Tongue (tissue), 2 donors: ENCODE results near the gene E2F6. TPM values are rescaled to one million over a fixed set of nuclear protein-coding genes. Genes with fewer than 3 reads are reported as not detected.

Source experiments
- DNase-seq: peaks from one replicate; pipeline ENCODE4 v3.0.0-alpha.2; 2015
- total RNA-seq: library from RNA; depleted of rRNA; stranded (reverse); fragments of >200 nt; gene quantifications from one replicate; pipeline ENCODE4 v1.2.3, GENCODE V29; 2014

Gene E2F6
- total RNA-seq, 1 donor from 2014 or later, result 25.8 TPM

DNA sequence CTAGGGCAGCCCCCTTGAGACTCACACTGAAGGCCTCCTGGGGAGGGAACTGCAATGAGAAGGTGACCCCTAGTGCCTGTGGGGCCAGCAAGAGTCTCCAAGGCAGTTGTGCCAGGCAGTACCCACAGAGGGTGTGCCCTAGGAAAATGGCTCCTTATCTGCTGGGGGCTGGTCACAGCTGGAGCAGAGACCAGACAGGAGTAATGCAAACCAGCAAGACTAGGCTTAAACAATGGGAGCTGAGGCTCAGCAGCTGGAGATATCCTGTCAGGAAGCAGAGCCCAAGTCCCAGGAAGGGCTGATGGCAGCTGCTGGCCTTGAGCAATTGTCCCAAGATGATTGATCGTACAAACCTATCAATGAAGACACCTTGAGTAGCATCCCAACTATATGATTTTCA lies 26.8 kb upstream of the E2F6 start:
- no peak for DNase-seq

DNA sequence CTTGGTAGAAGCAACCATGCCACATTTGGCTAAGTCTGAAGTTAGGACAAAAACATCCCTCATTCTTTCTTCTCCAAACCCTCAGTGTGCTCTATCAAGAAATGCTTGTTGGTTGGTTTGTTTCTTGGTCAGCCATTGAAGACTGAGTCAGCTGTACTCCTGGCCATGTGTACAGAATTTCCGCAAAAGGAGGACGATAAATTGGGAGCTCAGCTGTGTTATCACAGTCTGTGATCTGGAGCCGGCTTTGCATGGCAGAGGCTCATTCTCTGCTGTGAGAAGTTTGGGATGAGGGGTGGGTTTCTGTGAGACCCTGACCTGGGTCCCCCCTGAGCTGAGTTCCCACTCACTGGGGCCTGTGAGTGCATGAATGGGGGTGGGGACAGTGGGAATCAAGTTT lies 26.3 kb upstream of the E2F6 start:
- no peak for DNase-seq

DNA sequence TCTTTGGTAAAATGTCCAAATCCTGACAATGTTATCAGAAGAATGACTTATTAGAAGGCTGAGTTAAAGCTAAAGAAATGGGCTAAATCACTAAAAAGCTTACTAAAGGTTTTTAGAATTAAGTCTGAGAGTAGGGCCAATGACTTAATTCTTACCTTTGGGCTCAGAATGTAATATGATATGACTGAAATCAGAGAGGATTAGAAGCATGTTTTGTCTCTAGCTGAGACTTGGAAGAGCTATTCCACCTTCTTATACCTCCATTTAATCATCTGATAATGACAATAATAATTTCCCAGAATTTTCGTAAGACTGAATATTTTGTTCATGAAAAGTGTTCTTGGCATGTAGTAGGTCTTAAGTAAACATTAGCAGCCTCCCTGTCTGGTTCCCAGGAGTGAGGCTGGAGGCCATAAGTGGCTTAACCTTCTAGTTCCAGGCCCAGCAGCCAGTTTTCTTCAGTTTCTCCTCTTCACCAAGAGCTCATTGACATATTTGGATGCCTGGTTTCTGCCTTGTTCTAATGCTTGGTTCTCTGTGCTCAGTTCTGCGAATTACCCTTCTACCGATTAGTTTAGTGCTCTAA lies 25.5 kb upstream of the E2F6 start:
- no peak for DNase-seq

DNA sequence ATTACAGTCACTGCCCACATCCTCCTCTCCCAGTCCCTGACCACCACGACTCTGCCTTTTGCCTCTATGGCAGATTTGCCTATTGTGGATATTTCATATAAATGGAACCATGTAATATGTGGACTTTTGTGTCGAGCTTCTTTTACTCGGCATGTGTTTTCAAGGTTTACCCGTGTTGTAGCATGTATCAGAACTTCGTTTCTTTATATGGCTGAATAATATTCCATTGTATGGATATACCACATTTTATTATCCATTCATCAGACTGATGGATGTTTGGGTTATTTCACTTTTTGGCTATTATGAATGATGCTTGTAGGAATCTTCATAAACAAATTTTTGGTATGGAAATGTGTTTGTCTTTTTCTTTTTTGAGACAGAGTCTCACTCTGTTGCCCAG lies 24.2 kb upstream of the E2F6 start:
- DNase-seq, result no peak

DNA sequence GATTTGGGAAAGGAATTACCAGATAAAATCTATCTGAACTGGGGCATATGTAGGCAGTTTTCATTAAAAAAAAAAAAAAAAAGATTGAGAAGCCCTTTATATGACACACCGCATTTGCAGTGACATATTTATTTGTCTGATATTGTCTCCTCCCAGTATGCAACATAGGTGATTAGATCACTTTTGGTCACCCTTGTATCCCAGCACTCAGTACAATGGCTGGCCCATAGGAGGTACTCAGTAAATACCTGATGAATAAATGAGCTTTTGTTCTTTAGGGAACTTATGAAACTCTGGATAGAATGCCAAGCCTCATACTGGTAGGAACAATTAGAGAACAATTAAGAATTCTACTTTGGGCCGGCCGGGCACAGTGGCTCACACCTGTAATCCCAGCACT lies 22.8 kb upstream of the E2F6 start:
- DNase-seq, result no peak

DNA sequence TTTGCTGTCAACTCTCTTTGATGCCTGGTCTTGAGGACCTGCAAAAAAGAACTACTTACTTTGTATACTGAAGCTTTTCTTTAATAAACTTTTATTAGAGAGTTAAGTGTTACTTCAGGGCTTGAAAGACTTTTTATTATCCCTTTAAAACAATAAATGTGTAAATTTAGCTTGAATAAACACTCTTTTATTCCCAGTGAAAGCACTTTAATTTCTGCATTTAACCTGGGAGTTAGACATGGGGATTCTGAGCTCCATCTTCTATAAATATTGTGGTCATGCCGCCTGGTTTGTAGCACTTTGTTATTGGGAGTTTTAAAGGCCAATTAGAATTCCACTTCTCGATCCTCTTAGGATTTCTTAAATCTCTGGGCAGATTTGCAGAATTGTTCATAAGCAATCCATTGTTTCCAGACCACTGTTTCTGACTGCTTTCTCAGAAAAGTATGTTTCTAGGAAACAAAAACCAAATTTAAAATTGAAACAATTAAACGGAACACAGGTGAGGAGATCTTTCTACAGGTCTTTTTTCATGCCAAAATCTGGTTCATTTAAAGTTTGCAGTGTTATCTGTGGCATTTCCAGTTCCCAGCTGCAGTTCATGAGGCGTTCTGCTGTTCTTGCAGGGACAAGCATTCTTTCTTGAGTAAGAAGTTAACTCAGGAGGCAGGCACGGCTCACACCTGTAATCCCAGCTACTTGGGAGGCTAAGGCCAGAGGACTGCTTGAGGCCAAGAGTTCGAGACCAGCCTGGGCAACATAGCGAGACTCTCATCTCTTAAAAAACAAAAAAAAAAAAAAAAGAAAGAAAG lies 18.1 kb upstream of the E2F6 start:
- no peak for DNase-seq

DNA sequence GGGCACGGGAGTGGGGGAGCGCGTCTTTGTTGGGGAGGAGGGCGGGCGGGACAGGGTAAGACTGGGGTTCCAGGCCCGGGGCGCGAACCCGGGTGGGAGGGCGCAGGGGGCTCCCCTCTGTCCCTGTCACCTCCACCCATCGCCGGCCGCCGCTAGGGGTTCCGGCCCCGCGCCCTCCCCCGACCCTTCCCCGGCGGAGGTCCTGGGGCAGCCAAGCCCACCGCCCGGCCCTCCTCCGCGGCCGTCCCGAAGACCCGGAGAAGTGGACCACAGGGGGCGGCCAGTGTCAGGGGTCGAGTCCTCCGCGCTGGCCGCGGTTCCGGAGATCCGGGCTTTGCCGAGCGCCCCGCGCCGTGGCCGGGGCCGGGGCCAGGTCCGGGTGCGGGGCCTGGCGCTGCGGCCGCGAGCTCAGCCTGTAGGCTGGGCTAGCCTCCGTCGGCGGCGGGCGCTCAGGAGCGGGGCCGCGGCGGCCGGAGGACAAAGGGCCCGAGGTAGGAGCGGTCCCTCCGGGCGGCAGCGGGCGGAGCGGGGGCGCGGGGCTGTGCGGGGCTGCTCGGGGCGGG lies 16.6 kb upstream of the E2F6 start:
- peak; percentile 79 for DNase-seq

DNA sequence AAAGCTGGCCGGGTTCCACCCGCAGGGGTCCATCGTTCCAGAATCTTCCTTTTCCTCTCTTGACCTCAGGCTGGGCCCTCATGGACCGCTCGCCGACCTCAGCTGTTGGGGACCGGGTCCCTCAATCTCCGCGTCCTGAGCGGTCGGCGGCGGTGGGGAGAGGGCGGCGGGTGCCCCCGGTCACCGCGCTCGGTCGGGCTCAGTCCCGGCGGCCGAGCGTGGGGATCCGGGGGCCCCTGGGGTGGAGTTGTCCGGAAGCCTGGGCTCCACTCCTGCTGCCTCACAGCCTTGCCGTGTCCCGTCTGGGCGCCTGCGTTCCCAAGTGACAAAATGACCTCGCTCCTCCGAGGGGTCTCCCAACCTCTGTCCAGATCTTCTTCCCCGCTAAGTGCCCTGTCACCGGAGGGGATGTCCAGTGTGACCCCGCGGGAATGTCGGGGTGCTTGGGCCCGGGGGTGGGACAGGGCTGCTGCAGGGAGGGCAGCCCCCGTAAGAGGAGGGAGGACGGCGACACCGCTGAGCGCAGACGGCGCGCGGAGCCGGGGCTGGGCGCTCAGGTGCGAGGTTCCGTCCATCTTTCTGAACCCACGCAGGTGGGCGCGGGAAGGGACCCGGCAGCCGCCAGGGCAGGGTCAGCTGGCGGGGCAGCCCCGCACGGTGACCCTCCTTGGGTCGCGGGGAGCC lies 16.0 kb upstream of the E2F6 start:
- DNase-seq, result no peak

DNA sequence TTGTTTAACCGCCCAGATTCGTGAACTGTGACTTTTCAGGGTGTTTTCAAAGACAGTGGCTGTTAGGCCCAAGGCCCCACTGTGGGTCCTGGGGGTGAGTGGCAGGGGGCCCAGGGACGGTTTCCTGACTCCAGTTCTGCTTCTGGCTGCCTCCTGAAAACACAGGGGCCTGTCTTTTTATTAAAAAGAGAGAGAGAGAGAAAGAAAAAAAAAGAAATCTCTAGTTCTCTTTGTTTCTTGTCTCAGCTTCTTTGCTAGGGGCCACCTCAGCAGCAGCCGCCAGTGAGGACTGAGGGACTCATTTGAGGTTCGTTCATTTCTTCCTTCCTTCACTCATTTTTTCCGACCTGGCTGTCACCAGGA lies 15.4 kb upstream of the E2F6 start:
- DNase-seq, result no peak

DNA sequence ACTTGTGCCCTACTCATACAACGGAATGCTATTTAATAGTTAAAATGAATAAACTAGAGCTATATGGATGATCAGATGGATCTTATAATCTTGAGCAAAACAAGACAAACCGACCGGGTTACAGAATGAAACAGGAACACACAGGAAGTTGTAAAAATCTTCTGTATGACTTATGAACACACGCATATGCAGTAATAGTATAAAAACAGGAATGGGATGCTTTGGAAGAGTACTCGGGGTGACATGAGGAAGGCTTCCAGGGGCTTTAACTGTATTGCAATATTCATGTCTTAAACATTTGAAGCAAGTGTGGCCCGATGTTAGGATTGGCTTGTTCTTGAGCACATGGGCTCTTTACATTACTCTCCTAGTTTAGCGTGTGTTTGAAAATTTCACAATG lies 14.9 kb upstream of the E2F6 start:
- no peak for DNase-seq

DNA sequence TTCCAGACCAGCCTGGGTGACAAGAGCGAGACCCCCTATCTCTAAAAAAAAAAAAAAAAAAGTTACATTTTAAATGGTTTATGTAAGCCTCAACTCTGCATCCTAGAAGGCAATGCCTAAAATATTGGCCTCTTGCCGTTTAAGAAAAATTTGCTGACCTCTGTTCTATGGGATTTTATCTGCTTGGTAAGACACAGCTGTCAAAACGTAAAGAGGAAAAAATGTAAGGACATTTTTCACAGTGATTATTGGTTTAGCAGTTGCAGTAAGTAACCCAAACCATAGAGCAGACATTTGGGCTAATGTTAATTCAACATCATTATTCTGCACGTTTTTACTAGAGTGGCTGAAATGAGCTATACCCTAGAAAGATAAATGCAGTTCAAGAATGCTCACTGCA lies 14.4 kb upstream of the E2F6 start:
- DNase-seq, result peak; percentile 46

DNA sequence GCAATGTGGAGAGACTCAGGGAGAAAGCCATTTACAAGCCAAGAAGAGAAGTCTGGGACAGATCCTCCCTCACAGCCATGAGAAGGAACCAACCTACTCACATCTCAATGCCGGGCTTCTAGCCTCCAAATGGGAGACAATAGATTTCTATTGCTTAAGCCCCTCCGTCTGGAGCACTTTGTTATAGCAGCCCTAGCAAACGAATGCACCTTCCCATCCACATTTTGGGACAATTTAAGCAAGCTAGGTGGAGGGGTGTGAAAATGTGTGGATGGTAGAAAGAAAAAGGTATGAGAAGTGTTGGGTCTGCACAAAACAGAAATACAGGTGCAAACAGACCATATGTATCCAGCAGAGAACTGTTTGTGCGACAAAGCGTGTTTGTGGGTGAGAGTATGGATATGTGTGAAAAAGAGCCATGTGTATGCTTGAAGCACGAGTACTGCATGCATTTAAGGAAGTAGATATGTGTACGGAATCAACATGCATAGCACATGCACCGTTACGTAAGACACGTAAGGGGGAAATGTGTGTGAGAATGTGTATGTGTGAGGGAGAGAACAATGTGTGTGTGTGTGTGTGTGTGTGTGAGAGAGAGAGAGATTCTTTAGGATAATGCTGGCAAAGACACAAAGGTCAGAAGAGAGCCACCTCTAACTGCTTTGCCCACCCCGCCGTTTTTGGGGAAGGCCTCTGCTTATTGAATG lies 13.1 kb upstream of the E2F6 start:
- DNase-seq, result no peak

DNA sequence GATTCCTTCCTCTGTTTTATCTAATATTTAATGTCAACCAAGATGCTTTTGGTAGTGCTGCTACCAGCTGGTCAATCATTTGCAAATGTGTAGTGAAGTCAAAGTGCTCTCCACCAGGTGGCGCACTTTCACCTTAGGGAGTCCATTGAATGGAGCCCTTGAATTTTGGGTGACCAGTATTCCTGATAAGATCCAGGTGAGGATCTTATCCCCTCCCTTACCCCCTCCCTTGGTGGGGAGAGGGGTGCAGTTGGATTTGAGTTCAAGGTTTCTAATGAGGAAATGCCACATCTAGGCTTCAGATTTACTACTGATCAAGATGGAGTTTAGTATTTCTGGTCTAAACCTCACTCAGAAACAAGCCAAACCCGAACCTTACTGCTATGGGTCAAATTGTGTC lies 12.0 kb upstream of the E2F6 start:
- peak; percentile 96 for DNase-seq

DNA sequence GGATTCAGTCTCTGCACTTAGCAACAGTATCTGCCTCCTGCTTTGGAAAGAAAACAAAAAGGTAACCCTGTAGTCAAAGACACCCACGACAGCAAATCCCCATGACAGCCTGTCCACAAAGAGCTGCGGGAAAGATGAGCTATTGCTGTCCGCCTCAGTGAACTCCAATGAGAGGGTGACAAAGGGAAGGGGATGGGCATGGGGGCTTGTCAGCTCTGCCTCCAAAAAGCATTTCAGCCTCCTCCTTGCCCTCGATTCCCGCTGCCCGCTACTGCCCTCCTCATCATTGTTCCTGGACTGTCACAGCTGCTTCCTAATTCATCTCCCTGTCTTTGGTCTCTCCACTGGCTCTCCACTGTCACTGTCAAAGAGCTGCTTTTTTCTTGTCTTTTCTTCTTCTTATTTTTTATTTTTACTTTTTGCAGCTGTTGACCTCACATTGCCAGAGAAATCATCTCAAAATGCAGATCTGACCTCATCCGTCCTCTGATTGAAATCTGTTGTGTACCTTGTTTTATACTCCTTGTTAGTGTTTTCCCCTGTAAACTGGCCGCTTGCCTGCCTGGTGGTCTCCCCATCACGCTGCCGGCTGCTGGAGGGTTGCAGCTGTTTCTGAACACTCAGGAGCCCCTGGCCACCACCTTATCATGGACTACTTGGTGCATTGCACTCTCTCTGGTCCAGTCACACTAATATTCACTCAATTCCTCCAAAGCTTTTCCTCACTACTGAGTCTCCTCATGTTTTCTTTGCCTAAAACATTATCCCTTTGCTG lies 7.9 kb upstream of the E2F6 start:
- no peak for DNase-seq

DNA sequence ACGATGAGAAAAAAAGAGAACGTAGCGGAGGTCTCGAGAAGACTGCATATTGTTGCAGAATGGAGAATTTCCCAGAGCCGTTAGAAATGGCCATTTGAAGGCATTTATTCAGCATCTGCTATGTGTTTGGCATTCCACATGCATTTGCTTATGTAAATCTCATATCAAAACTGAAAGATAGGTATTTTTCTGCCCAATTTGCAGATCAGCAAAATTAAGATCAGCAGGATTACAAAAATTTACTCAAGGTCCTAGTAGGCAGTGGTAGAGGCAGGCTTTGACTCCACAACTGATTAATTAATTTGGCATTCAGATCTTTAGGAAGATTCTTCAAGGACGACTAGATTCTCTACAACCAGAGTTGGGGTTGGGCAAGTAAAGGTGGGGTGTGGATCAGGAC lies 1.8 kb upstream of the E2F6 start:
- no peak for DNase-seq

DNA sequence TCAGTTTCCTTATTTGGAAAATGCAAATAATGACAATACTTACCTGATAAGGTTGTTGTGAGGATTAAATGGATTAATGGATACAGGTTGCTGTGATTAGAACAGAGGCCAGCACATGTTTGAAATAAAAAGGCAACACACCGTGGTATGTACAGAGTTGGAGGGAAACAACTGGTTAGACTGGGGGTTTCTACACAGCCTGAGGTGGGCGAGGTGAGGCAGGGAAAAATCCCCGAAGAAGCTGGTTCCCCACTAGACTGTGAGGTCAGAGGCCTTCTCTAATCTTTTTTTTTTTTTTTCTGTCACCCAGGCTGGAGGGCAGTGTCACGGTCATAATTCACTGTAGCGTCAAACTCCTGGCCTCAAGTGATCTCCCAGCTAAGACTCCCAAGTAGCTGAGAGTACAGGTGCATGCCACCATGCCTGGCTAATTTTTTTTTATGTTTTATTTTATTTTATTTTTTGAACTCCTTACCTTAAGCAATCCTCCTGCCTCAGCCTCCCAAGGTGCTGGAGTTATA lies 1.2 kb upstream of the E2F6 start:
- no peak for DNase-seq

DNA sequence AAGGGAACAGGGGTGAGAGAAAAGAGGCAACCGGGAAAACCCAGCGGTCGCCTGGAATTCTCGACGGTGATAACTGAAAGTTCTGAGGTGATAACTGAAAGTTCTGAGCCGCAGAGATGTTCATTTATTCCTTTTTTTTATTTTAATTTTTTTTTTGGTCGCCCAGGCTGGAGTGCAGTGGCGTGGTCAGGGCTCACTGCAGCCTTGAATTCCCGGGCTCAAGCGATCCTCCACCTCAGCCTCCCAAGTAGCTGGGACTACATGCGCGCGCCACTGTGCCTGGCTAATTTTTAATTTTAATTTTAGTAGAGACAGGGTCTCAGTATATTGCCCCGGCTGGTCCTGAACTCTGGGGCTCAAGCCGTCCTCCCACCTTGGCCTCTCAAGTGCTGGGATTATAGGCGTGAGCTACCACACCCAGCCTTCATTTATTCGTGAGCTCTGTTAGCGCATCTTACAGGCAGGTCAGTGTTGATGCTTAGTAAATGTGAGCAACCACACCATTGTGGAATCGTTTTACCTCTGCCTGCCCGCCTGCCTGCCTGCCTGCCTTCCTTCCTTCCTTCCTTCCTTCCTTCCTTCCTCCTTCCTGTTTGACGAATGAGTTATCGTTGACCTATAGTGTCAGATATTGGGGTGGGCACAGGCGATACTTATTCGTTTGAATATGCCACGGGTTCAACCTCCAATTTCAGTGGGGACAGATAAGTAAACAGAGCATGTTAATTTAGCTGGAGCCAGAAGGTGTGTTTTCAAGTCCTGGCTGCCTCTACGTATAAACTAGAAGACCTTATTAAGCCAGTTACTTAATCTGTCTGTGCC lies 557 bp upstream of the E2F6 start:
- DNase-seq, result no peak

DNA sequence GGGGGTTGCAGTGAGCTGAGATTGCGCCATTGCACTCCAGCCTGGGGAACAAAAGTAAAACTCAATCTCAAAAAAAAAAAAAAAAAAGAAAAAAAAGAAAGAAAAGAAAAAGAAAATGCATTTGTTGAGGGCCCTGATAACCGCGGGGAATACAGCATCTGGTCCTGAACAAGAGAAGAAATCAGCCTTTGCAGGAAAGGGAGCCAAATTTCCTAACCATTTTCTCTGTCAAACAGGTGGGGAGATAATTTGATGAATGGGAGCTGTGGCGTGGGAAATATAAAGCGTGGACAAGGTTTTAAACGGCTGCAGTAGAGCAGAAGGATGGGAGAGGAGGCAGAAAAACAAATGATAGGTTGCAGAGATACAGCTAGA lies 864 bp downstream of the E2F6 start:
- DNase-seq, result no peak

DNA sequence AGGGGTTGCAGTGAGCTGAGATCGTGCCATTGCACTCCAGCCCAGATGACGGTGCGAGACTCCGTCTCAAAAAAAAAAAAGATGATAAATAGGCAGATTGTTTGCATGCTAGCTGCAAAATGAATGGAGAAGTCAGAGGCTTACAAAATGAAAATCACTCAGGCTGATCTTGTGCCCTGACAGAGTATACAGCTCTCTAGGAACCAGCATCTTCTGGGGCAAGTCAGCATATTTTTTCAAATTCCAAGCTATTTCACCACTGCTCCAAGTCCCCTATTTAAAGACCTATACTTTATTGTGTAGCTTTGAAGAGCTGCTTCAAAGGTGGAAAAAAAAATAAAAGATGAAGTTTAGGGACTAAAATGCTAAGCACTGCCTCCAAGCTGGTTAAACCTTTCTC lies 6.1 kb downstream of the E2F6 start:
- DNase-seq, result no peak

DNA sequence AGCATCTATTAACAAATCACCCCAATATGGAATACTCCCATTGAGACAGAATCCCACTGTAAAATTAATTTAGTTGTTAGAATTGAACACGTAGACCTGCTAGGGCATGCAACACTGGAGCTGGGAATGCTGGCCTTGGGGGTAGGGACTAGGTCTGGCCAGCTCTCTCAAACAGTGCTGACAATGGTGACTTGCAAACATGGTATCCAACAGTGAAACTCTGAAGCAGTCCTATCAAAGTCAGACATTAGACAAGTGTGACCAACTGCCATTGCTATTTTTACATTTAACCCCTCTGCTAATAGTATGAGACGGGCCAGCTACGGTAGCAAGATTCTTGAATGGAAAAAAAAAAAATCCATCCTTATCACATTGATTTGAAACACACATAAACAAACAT lies 7.2 kb downstream of the E2F6 start:
- no peak for DNase-seq

DNA sequence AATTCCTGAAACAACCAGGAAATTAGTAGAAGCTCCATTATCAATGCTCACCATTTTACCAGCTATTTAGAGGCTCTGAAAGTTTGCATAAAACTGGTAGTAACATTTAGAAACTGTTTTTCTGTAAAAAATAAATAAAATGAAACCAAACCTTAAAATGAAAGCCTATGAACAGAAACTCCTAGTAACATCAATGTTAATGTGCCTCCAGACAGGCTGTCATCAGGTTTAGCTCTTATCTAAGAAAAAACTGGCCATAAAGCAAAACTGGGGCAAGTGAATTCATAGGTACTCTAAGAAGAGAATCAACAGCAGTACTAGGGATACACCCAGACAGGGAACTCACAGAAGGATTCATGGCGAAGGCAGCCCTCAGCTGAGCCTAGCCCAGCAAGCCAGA lies 8.0 kb downstream of the E2F6 start:
- DNase-seq, result no peak
